Ishikawa (cell line): ENCODE data around the gene CDKN2D.

ENCODE experiments used
- CEBPB ChIP-seq: IDR thresholded peaks from 2 replicates; pipeline ENCODE4 v1.6.1; 2012
- CREB1 ChIP-seq: IDR thresholded peaks from 2 replicates; pipeline ENCODE4 v1.6.1; 2012; ENCODE audit warnings: low read depth
- EGR1 ChIP-seq: IDR thresholded peaks from 2 replicates; pipeline ENCODE4 v1.6.1; 2012
- EP300 ChIP-seq: IDR thresholded peaks from 2 replicates; pipeline ENCODE4 v1.6.1; 2012; ENCODE audit warnings: borderline replicate concordance
- FOXM1 ChIP-seq: IDR thresholded peaks from 2 replicates; pipeline ENCODE4 v1.6.1; 2012; ENCODE audit warnings: low read depth, borderline replicate concordance
- MAX ChIP-seq: IDR thresholded peaks from 2 replicates; pipeline ENCODE4 v1.6.1; 2012
- NFIC ChIP-seq: IDR thresholded peaks from 2 replicates; pipeline ENCODE4 v1.6.1; 2012
- RAD21 ChIP-seq: IDR thresholded peaks from 2 replicates; pipeline ENCODE4 v1.6.1; 2012; ENCODE audit warnings: low read depth
- TAF1 ChIP-seq: IDR thresholded peaks from 2 replicates; pipeline ENCODE4 v1.6.1; 2012; ENCODE audit warnings: low read depth, mild to moderate bottlenecking
- TCF12 ChIP-seq: IDR thresholded peaks from 2 replicates; pipeline ENCODE4 v1.6.1; 2012; ENCODE audit warnings: low read depth
- TEAD4 ChIP-seq: IDR thresholded peaks from 2 replicates; pipeline ENCODE4 v1.6.1; 2012
- YY1 ChIP-seq: IDR thresholded peaks from 2 replicates; pipeline ENCODE4 v1.6.1; 2012; ENCODE audit warnings: low read depth
- ZBTB7A ChIP-seq: IDR thresholded peaks from 2 replicates; pipeline ENCODE4 v1.6.1; 2012; ENCODE audit warnings: low read depth
- TF ChIP-seq, protein P1 (sequence below): IDR thresholded peaks from 2 replicates; pipeline ENCODE4 v1.6.1; 2012
- TF ChIP-seq, protein P2 (sequence below): IDR thresholded peaks from 2 replicates; pipeline ENCODE4 v1.6.1; 2012; ENCODE audit warnings: low read depth, mild to moderate bottlenecking

The CDKN2D gene

GRCh38 chr19:10587022-10587838, 18.5 kb upstream of the CDKN2D start, which contains the start of gene AP1M2:
Gene AP1M2 (minus strand): TSS chr19:10587312. CDS start chr19:10587231, 81 bp downstream.
- no peak for TF ChIP-seq FOXM1
- TF ChIP-seq RAD21 = no peak
- no peak for TF ChIP-seq CEBPB
- peak; percentile 85 for TF ChIP-seq YY1
- TF ChIP-seq, protein P1, sequence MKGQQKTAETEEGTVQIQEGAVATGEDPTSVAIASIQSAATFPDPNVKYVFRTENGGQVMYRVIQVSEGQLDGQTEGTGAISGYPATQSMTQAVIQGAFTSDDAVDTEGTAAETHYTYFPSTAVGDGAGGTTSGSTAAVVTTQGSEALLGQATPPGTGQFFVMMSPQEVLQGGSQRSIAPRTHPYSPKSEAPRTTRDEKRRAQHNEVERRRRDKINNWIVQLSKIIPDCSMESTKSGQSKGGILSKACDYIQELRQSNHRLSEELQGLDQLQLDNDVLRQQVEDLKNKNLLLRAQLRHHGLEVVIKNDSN = no peak; the same call in 1 of the 2 replicates
- no peak for TF ChIP-seq NFIC
- peak; percentile 77 for TF ChIP-seq MAX
- TF ChIP-seq EP300 = no peak
- no peak for TF ChIP-seq TEAD4
- no peak for TF ChIP-seq CREB1
- peak; percentile 84 for TF ChIP-seq ZBTB7A

GRCh38 chr19:10586396-10586795, 17.6 kb upstream of the CDKN2D start:
- TF ChIP-seq CEBPB (no peak), TCF12 (no peak), EP300 (no peak), NFIC (no peak), RAD21 (no peak), YY1 (no peak), TAF1 (no peak), CREB1 (no peak), TEAD4 (no peak), MAX (no peak), EGR1 (no peak), FOXM1 (no peak), ZBTB7A (no peak)
- TF ChIP-seq, protein P2, sequence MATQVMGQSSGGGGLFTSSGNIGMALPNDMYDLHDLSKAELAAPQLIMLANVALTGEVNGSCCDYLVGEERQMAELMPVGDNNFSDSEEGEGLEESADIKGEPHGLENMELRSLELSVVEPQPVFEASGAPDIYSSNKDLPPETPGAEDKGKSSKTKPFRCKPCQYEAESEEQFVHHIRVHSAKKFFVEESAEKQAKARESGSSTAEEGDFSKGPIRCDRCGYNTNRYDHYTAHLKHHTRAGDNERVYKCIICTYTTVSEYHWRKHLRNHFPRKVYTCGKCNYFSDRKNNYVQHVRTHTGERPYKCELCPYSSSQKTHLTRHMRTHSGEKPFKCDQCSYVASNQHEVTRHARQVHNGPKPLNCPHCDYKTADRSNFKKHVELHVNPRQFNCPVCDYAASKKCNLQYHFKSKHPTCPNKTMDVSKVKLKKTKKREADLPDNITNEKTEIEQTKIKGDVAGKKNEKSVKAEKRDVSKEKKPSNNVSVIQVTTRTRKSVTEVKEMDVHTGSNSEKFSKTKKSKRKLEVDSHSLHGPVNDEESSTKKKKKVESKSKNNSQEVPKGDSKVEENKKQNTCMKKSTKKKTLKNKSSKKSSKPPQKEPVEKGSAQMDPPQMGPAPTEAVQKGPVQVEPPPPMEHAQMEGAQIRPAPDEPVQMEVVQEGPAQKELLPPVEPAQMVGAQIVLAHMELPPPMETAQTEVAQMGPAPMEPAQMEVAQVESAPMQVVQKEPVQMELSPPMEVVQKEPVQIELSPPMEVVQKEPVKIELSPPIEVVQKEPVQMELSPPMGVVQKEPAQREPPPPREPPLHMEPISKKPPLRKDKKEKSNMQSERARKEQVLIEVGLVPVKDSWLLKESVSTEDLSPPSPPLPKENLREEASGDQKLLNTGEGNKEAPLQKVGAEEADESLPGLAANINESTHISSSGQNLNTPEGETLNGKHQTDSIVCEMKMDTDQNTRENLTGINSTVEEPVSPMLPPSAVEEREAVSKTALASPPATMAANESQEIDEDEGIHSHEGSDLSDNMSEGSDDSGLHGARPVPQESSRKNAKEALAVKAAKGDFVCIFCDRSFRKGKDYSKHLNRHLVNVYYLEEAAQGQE = no peak
- TF ChIP-seq, protein P1 = no peak

- no peak for TF ChIP-seq CEBPB
These were observed 14.4 kb upstream of the CDKN2D start for GRCh38 chr19:10583036-10583776.

GRCh38 chr19:10582091-10582490, 13.3 kb upstream of the CDKN2D start:
- TF ChIP-seq TCF12 (no peak), NFIC (no peak), YY1 (no peak), EGR1 (no peak), TEAD4 (no peak), CEBPB (no peak), EP300 (no peak), ZBTB7A (no peak), FOXM1 (no peak), CREB1 (no peak), MAX (no peak), RAD21 (no peak), TAF1 (no peak)
- TF ChIP-seq, protein P1 = no peak
- TF ChIP-seq, protein P2 = no peak

DNA sequence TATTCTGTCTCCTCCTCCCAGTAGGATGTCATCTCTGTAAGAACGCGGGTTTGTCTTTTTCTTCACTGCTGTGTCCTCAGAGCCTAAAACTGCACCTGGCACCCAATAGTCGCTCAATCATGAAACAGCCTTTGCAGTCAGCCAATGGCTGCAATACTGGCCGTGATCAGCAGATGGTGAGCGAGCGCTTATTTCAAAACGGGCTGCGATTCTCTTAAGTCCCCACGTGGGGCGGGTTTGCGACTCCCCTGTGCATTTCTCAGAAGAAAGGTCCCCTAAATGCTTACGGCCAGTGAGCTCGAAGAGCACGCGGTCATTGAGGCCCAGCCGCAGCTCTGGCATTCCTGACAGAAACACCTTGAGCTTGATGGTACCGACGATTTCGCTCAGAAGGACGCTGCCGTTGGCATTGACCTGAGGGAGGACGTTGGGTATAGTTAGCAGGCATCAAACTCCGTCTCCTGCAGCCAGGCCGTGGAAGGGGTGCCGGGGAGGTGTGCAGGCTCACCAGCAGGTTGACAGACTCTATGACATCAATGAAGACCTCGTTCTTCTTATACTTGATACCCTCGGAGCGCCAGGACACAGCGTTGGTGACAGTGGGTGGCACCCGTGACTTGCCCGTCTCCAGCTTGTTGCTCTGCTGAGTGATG, 12.3 kb upstream of the CDKN2D start:
- TF ChIP-seq YY1 = no peak
- no peak for TF ChIP-seq NFIC
- no peak for TF ChIP-seq EGR1
- peak; percentile 78 for TF ChIP-seq RAD21
